Stimulated activated CD8-positive, alpha-beta memory T cell treated with anti-CD3 and anti-CD28 coated beads, Interleukin-7, amount 100 ng/mL, for 4 hours (primary cell): ENCODE data around the gene MAN1A1.
"Not testable (repeated sequence)": the region's sequence is repeated elsewhere in the genome, so short reads cannot be mapped to it uniquely, and the experiment has no call there.

ENCODE experiments used
- DNase-seq, 2 donors: peaks; one replicate each; pipeline ENCODE4 v3.0.0-alpha.2; 2020; ENCODE audit warnings: low read depth in 2 of 2

MAN1A1 gene

DNA sequence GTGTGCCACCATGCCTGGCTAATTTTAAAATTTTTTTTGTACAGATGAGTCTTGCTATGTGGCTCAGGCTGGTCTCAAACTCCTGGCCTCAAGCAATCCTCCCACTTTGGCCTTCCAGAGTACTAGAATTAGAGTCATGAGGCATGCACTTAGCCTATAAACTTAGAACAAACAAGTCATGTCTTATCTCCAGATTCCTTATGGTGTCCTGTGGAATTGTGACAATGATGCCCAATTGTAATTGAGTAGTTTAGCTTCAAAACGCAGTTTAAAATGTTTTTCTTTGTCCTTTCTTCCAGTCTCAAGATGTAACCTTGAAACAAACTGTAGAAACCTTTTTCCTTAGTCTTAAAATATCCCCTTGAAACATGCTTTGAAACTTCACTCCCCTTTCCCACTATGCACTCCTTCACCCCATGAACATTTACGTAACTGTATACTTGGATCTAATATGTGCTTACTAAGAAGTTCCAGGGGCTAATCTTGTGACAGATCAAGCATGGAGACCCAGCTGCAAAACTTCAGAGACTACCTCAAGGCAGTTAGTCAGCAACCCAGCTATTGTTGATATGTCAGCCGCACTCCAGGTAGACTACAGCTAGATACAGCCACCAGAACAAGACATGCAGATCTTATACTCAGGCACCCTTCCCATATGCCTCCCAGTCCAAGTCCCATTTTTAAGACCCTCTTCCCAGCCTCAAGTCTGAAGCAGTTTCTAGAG lies 46.2 kb downstream of the MAN1A1 start:
- DNase-seq = no peak

DNA sequence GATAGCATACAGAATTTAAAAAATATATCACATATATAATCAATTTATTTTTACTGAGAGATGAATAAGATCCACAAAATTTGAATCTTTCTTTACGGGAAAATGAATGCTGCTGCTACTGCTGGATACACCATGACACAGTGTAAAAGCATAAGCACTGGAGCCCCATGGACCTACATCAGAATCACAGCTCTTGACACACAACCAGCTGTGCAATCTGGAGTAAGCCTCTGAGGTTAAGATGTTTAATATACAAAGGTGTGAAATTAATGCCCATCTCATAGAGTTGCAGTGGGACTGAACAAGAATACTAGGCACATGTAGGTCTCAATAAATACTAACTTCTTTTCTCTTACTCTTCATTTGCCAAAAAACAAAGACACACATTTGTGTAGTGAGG lies 48.1 kb downstream of the MAN1A1 start:
- DNase-seq = no peak

DNA sequence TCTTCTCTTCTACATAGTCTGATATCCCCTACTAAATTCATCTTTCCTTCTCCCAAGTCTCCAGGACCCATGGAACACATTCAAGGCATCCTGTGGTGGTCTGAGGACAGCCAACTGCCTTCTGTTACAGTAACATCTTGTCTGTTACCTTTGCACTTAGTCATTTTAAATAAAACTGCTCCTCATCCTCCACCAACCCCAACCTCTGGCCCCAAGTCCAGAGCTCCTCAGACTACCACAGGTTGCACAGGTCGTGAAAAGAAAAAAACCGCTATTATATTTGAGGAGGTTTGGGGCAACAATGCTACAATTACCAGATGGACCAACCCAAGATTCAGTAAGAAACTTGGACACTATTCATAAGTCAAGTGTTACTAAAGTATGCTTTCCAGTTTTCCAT lies 49.9 kb downstream of the MAN1A1 start:
- DNase-seq = no peak

DNA sequence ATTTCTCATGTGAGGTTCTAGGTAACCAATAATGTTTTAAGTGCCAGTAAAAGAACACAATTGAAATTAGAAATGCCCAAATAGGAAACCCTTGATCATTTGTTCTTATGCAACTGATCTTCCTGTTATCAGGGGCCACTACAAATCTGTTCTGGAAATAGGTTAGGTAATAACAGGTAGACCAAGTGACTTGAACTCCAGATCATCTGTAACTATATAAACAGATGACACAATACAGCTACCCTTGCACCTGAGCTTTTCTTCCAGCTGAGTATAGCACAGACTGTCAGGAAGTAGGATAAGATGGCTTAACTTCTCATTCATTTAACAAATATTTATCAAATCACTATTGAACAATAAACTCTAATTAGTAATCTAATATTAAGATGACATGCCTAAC lies 52.5 kb downstream of the MAN1A1 start:
- no peak for DNase-seq

DNA sequence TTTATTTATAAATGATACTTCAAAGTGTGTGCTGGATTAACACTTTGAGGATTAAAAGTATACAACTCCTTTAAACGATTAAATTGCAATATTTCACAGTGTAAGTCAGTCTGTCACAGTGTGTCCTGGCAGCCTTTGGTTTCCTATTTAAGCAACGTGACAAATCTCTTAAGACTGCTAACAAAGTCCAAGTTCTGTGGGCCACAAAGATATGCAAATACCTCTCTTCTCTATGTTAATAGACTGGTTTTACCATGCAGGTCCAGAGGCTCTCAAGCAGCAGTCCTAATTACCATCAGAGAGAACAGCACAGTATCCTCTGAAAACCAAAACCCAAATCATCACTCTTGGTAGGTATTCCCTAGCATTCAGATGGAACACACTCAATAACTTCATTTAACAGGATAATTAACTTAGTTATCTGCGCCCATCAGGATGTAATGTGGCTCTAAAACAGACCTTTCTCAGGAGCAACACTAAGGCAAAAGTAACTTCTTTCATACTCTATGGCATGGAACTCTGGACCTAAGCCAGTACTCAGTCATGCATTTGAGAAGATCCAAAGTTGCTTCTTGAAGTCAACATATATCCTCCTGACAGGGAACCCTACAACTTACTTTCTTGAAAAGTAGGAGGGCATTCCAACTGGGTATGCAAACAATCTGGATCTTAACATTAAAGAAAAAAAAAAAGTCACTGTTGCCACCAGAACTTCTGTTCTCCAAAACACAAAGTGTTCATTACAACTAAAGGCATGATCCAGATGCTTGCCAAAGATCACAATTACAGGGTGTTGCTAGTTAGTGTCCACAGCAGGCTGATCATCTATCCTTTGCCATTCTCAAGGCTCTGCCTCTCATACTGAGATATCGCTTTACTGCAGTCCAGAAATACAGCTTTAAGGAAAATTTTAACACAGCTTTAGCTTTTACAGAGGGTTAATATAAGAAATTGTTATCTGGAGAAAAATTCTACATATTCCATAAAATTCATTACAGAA lies 53.2 kb downstream of the MAN1A1 start:
- no peak for DNase-seq

DNA sequence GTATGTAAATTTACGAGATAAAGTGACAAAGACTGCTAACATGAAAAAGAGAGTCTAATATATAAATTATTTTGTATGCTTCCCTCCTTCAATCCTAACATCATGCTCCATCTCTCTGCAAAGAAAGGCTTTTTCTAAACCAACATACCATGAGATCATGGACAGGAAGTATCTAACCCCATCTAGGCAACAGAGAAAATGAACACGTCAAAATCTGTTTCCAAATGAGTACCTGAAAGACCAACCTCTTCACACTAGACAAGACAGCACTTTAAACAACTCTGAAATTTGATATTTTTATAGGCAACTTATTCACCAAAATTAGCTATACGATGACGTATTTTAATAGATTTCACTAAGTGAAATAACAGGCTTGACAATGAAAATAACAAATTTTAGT lies 54.6 kb downstream of the MAN1A1 start:
- DNase-seq = no peak

DNA sequence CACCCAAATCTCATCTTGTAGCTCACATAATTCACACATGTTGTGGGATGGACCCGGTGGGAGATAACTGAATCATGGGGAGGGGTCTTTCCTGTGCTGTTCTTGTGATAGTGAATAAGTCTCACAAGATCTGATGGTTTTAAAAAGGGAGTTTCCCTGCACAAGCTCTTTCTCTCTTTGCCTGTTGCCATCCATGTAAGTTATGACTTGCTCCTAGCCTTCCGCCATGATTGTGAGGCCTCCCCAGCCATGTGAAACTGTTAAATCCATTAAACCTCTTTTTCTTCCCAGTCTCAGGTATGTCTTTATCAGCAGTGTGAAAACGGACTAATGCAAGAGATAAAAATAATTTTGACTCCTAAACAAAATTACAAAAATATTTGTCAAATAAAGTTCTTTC lies 58.5 kb downstream of the MAN1A1 start:
- DNase-seq = not testable (repeated sequence)

DNA sequence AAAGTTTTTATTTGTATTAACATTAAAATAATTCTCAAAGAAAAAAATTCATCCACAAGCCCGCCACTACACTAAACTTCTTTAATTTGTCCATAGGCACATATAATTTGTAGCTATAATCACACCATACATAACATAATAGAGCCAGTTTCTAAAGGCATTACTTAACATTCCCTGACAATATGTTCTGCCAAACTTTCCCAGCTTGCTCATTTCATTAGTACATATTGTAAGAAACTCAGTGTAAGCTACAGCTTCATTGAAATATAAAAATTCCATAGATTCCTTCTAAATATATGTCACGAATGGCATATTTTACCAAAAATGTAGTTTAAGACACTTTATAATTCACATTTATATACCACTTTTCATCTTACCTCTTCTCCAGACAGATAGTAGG lies 59.3 kb downstream of the MAN1A1 start:
- DNase-seq = no peak

DNA sequence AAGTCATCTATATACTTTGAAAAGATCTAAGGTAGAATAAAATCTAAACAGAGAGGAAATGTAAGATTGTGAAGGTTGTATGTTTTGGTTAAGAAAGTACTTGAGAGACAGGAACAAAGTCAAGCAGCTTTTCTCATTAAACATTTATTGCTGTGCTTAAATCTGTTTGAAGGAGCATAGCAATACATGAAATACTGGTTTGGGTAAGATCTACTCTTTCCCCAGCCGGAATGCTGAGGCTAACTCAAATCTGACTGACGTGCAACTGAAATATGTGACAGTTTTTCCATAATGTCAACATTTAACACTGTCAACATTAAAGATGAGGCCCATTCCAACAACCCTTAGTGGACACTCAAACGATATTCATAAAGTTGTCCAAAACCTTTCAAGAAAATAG lies 59.9 kb downstream of the MAN1A1 start:
- DNase-seq = no peak

DNA sequence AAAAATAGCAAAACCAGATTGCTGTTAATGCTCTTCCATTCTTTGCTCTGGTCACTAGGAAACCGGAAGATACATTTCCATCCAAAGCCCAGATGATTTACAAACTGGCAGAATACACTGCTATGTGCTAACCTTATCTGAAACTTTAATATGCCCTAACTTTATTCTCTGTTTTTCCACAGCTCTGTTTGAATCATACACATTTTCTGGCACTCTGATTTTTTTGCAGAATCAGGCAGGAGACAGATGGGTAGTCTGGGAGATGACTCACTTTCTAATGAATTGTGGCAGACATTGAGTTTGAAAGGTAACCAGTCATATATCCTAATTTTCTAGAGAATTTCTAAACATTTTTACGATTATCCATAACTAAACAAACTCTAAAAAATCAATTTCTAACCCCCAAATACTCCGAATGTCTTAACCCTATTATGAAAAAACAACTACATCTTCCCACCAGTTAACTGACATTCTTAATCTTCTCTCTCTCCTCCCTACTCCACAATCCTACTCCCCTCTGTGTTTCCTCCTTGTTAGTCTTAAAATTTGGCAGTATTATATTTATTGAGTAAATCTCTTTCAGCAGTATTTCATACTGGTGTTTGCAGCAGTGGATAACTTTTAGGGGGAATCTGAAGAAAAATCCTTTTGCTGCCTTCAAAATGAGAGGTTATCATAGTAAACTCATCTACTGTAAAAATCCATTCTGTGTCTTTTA lies 63.5 kb downstream of the MAN1A1 start:
- DNase-seq = no peak

DNA sequence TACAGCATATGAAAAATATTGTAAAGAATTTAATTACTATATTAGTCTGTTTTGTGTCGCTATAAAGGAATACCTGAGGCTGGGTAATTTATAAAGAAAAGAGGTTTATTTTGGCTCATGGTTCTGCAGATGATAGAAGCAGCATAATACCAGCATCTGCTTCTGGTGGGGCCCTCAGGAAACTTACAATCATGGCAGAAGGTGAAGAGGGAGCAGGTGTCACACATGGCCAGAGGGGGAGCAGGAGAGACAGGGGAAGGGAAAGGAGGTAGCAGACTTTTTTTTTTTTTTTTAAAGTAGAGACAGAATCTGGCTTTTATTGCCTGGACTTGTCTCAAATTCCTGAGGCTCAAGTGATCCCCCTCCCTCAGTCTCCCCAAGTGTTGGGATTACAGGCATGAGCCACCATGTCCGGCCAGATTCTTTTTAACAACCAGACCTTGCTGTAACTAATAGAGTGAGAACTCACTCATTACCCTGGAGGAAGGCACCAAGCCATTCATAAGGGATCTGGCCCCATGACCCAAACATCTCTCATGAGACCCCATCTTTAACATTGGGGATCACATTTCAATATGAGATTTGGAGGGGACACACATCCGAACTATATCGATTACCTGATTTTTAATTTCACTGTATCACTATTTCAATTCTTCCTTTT lies 64.6 kb downstream of the MAN1A1 start:
- DNase-seq = no peak

DNA sequence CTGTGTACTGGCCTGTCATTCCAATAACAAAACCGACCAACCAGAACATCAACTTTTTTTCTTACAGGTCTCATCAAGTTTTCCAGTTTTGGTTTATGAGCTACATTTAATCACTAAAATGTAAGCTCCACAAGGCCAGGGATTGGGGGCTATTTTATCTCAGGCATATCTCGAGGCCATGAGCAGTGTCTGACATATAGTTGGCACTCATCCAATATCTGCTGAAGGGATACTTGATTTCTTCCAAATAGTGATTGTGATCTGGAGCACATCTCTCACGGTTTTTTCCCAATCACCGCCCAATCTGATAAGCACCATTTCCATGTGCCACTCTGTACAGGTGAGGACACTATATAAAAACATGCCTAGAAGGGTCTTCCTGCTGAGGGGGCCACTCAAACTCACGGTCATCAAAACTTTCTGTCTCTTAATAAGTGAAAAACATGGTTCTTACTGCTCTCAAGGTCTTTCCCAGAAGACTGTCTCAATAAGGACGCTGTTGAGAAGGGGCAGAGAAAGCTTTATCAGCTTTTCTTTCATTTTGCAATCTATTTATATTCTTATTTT lies 65.5 kb downstream of the MAN1A1 start:
- no peak for DNase-seq

DNA sequence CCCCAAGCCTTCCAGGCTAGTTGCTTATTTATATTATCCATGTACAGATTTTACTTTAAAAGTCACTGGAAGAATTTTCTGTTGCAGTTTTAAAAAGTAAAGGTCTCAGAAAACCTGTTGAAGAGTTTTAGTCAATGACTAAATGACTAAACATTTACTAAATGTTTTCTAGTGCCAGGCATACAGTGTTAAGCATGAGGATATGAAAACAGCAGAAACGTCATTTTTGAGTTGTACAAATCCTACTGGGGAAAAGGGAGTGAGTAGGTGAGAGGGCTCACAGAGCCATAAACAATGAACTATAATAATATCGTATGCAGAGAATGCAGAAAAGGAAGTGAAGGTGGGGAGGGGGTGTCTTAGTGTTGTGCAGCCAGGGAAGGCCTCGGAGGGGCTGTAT lies 66.3 kb downstream of the MAN1A1 start:
- no peak for DNase-seq

DNA sequence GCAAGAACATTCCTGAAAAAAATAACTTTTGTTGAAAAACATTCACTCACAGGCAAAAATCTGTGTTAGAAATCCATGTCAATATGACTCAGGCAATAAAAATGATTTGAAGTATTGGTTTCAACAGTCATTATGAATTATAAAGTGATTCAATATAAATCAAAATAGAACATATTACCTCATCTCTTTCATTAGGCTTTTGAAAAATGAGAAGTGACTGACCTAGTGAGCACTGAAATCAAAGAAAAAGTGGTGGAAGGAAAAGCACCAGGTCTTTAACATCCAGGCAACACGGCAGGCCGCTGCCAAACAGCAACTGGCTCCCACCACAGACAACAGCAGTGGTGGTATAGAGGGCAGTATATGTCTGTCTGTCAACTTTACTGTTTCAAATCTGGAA lies 68.9 kb downstream of the MAN1A1 start:
- no peak for DNase-seq

DNA sequence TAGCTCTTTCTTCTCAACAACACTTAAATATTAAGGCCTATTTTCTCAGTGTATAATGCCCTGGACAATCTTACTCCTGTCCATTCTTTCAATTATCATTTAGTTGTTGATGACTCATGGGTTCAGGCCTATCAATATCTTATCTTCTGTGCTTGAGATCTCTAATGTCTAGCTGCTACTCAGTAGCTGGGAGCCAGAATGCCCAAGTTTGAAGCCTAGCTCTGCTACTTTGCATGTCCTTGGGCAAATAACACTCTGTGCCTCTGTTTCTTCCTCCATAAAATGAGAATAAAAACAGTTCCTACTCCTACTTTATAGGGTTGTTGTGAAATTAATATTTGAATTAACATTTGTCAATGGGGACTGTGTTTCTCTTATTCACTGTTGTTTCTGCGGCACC lies 69.5 kb downstream of the MAN1A1 start:
- no peak for DNase-seq

DNA sequence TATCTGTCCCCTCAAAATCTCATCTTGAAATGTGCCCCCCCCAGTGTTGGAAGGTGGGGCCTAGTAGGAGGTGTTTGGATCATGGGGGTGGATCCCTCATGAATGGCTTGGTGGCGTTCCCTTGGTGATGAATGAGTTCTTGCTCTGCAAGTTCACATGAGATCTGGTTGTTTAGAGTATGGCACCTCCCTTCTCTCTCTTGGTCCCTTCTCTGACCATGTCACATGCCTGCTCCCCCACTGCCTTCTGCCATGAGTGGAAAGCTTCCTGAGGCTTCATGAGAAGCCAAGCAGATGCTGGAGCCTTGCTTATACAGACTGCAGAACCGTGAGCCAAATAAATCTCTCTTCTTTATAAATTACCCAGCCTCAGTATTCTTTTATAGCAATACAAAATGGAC lies 70.9 kb downstream of the MAN1A1 start:
- no peak for DNase-seq

DNA sequence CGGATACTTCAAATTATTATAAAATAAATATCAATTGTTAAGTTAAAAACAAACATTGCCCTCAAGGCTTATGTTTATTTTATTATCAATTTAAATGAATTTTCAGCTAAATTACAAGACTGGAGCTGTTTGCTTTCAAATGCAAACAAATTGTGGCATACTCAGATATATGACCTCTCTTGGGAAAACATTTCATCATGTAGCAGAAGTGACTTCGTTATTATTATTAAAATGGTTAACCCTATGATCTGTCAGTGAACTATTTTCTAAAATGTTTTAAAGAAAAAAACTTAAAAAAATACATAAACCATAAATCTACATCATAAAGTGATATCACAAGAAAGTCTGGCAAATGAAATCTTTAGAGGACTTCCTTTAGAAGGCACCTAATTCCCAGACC lies 72.5 kb downstream of the MAN1A1 start:
- DNase-seq = no peak

DNA sequence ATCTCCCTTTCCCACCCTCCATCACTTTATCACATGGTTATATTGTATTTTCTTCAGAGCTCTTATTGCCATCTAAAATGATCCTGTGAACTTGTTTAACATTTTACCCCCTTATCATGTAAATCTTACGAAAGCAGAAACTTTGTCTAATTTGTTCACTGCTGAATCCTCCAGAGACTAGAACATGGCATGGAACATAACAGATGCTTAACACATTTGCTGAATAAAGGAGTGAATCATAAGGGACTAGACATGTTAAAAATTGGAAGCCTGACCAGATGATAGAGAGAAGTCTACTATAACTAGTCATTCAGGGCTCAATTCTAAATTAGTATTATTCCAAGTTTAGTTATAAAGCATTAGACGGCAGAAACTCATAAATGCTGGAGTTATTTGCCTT lies 73.3 kb downstream of the MAN1A1 start:
- no peak for DNase-seq

DNA sequence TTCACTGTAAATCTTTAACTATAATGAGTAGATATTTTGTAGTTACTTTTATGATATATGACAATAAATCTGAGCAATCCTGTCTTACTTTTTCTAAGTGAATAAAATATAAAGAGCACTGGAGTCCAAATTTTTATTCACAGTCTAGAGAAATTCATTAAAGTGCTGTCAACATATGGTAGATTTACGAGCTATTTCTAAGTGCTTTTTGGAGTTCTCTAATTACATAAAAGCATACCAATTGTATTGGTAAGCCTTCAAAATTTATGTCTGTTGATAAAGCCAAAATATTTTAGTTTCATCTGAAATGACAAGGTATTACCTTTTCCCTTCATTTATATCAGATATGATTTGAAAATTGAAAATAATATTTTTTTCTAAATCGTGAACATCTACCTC lies 75.4 kb downstream of the MAN1A1 start:
- no peak for DNase-seq

DNA sequence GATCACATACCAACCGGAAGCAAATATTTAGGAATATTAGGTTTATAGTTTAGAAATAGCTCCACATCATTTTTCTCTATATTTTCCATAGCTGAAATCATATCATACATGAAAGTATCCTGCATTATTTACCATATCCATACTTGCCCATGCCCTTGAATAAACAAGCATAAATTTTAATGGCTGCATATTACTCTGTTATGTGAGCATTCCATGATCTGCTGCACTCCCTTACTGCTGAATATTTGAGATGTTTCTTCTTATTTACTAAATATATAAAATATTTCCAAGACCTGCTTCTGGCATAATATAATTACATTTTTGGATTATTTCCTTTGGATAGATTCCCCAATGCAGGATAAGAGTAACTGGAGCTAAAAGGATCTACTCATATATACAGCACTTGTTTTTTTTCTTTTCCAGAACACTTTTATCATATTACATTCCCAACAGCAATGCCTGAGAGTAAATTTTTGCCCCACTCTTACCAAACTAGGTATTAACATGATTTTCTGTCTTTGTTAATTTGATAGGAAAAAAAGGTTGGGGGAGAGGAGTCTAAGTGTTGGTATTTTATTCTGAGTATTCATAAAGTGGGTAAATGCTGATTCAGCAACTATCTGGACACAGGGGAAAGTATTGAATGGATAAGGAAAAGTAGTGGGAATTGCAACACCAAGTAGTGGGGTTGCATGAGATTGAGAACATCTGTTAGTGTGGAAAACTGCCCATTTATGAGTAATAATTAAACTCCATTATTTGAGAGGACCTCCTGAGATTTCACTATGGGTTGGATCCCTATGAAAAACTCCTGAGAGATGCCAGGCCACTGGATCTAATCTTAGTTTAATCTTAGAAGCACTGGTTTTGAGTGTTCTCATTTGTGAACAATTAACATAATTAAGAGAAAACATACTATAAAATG lies 76.0 kb downstream of the MAN1A1 start:
- DNase-seq = no peak
